Middle frontal gyrus (tissue), 1 donor: ENCODE data around the gene EFCAB8.
"Not testable (repeated sequence)": the region's sequence is repeated elsewhere in the genome, so short reads cannot be mapped to it uniquely, and the experiment has no call there.

Source experiments
- DNase-seq: peaks from one replicate; pipeline ENCODE4 v3.0.0-alpha.2; 2015; ENCODE audit warnings: low spot score; ENCODE audit errors: extremely low spot score

EFCAB8 gene

DNA sequence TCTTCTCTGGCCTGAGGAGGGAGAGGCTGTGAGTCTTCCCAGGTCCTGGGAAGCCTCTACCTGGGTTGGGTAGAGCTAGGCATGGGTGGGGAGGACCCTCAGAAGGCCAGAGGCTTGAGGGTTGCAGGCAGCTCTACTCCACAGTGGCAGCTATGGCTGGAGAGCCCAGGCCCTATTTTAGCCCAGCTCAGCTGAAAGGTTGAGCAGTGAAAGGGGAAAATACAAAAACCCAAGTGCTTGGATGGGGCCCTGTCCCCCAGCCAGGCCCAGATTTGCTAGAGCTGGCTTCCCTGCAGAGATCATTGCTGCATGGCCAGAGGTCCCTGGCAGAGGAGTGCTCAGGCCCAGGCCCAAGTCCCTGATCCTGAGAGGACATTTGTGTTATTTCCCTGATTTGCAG lies 99.9 kb downstream of the EFCAB8 start:
- no peak for DNase-seq

DNA sequence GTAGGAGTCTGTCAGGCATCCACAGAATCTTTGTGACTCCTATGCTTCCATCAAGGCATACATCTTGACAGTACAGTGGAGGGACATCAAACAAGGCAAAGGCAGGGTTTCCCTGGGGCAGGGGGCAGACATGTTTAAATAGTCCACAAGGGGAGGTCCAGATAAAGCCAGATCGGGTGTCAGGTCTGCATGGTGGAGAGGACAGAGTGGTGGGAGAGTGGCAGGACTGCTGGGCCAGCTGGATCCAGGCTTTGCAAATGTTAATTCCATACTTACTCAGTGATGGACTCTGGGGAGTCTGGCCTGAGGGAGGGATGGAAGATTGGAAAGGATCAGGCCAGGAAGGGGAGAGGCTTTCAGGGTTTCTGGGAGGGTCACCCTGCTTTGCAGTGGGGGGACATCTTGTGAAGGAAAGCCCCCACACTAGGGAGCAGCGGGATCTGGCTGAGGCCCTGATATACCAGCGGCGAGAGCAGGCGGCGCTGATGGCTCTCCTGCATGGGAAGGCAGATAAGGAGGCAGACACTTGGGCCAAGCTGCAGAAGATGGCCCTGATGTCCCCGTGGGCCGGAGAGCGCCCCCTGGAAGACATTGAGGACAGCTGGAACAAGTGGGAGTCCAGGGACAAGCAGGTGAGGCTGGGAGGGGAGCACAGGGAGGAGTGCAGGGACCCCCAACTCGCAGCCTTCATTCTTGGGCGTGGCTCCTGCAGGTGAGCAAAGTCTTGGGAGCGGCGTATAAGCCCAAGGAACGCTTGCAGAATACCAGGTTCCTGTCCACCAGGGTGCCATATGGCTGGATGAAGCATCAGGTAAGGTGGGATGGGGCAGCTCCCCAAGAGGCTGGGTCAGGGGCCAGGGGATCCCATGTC lies 100.9 kb downstream of the EFCAB8 start:
- no peak for DNase-seq

- no peak for DNase-seq
These were observed 101.4 kb downstream of the EFCAB8 start for GRCh38 chr20:32960222-32960518.

DNA sequence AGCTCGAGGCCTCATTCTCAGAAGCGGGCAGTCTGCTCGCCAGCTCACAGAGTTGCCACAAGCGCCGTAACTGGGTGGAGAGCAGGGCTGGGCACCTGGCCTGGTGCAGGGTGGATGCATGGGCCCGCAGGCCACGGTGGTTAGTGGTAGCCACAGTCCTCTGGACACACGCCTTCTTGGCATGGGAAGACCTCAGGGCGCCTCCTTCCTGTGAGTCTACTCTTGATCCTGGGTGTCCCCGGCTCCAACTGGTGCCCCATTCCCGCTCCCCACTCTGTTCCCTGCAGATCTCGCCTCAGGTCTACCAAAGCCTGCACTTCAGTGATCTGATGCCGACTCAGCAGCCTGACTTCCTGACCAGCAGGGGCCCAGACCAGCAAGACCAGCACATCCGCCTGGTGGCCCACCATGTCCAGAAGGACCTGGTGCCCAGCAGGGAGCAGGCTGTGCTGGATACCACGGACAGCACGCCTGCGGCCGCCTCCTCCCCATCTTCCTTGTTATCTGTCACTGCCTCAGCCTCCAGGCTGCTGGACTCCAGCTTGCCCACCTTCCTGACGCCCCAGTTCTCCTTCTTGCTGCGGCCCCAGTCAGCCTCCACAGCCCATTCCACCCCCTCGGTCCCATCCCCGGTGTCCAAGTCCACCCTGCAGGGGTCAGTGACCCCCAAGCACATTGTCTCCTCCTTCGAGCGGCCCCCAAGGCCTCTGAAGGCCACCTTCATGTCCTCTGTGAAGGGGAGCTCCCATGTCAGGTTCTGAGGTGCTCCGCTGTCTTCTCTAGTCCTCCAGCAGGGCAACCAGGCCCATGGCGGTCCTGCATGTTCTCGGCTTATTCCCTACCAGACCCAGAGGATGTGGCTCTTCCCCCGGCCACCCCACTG lies 102.4 kb downstream of the EFCAB8 start:
- no peak for DNase-seq

DNA sequence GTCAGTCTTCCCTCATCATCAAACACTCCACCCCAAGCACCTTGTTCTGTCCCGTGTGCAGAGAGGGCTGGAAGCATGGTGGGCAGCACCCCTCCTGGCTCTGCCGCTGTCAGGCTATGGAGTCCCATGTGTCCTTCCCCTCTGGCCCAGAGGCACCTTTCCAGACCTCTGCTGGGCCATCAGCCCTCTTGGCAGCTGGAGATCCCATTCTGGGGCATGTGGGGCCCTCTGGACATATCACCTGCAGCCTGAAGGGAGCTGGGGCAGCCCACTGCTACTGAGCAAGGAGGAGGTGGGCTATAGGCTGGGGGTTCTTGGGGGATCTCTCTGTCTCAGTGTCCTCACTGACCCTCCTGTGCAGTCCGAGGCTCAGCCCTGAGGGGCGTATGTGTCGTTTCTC lies 103.3 kb downstream of the EFCAB8 start:
- no peak for DNase-seq

DNA sequence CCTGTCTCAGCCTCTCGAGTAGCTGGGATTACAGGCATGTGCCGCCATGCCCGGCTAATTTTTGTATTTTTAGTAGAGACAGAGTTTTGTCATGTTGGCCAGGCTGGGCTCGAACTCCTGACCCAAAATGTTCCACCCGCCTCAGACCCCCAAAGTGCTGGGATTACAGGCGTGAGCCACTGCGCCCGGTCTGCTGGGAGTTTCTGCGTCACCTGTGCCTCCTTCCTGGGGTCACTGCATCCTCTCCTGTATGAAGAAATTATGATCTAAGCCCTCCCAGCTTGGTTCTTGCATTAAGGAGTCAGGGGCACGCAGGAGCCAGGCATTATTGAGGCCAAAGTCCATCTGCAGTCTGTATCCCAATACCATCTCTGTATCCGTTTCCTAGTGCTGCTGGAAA lies 103.9 kb downstream of the EFCAB8 start:
- DNase-seq, result not testable (repeated sequence)

GRCh38 chr20:32963176-32963575 lies 104.5 kb downstream of the EFCAB8 start:
- DNase-seq, result no peak

GRCh38 chr20:32964575-32964974 lies 105.9 kb downstream of the EFCAB8 start:
- DNase-seq, result no peak

DNA sequence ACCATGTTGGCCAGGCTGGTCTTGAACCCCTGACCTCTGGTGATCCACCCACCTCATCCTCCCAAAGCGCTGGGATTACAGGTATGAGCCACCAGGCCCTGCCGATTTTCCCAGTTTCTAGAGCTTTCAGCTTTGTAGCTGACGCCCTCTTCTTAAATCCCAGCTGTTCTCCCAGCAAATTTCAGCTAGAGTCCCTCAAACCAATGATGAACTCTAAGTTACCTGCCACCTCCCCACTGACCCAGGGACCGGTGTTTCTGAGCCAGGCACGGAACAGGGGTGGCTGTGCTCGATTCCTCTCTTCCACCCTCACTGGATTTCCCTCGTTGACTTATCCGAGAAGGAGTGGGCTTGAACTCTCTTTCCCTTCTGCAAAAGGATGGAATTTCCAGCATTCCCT lies 106.4 kb downstream of the EFCAB8 start:
- no peak for DNase-seq

GRCh38 chr20:32965581-32966373 lies 107.1 kb downstream of the EFCAB8 start:
- no peak for DNase-seq

- DNase-seq, result no peak
These were observed 107.7 kb downstream of the EFCAB8 start for GRCh38 chr20:32966382-32966781.

DNA sequence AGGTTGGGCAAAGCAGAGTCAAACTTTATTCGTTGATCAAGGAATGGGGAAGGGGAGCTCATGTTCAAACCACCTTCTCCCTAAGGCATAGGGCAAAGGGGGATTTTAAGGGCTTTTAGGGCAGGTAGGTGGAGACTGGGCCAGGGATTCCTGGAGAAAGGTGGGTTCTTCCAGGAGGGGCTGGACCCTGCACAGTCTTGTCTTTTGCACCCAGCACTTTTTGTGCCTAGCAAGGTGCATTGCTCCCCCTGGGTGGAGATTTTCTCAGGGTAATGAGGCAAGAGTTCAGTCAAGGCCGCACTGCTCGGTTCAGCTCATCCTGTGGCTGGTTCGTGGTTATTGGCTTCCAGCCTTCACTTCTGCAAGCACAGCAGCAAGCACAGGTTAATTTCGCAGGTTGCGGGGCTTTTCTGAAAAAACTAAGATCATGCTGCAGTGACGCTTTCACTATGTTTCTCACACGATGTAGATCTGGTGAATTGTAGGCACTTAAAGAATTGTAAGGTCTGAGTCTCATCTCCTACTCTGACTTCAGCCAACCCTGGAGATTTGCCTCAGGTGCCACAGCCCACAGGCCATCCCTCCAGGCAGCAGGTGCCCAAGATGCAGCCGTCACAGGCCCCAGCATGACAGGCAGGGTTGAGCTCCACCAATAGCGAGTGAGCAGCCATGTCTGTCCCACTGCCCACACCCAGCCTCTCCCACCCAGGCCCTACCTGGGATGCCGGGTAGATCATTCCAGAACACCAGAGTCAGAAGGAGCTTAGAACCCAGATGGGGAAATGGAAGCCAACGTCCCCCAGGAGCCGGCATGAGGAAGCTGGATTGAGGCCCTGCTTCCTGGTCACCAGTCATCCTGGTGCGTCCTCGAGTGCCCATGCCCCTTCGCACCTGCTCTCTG lies 108.4 kb downstream of the EFCAB8 start:
- no peak for DNase-seq

GRCh38 chr20:32967961-32968457 lies 109.3 kb downstream of the EFCAB8 start:
- DNase-seq, result no peak

- DNase-seq, result no peak
These were observed 109.9 kb downstream of the EFCAB8 start for GRCh38 chr20:32968478-32969241.

GRCh38 chr20:32969356-32970114 lies 110.8 kb downstream of the EFCAB8 start:
- DNase-seq, result no peak

- no peak for DNase-seq
These were observed 111.6 kb downstream of the EFCAB8 start for GRCh38 chr20:32970115-32970972.

- DNase-seq, result no peak
These were observed 112.2 kb downstream of the EFCAB8 start for GRCh38 chr20:32970973-32971300.

DNA sequence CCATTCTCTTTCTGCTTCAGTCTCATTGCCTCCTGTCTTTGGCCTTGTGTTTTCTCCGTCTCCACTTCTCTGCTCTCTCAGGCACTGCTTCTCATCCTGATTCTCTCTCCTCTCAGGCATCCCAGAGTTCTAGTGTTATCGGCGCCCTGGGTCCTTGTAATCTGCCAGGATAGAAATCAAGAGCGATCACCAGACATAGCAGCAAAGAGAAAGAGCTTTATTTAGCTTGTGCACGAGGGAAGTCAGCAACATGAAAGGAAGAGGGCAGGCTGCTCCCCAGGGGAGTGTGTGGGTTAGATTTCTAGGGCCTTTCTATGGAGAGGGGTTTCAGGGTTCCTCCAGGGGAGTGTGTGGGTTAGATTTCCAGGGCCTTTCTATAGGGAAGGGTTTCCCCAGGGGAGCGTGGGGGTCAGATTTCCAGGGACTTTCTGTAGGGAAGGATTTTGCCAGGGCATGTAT lies 113.0 kb downstream of the EFCAB8 start:
- DNase-seq, result no peak
